Right lobe of liver (tissue), 4 donors: ENCODE results near the gene ACOT4.
"Not testable (repeated sequence)": the region's sequence is repeated elsewhere in the genome, so short reads cannot be mapped to it uniquely, and the experiment has no call there.

ENCODE experiments used
- CTCF ChIP-seq, 4 donors: fragments of 200-600 bp in 3 of 4; fragments of 450-650 bp in 1 of 4; IDR thresholded peaks; one replicate each; pipeline versions ENCODE4 v1.5.1 to v1.8.0; 2016 to 2022; ENCODE audit warnings: antibody characterized with exemption in 4 of 4, mild to moderate bottlenecking in 2 of 4
- POLR2A ChIP-seq: fragments of 450-650 bp; IDR thresholded peaks from one replicate; pipeline ENCODE4 v1.6.1; 2017; ENCODE audit warnings: antibody characterized with exemption, mild to moderate bottlenecking
- donor health status: DM: no; HTN: no; CAD: no.
- donor health status: DM: no; HTN: no; CAD: no.
- donor health status: DM: no; HTN: yes; CAD: no.

- TF ChIP-seq CTCF (IDR thresholded peaks at IDR 0.05); POLR2A: not testable (repeated sequence)
Measured at GRCh38 chr14:73566431-73566830, 25.2 kb upstream of the ACOT4 start.
